DMS114 treated with DMSO at 0.1 percent for 48 hours (cell line): ENCODE data around the gene PLA2G2C.
"Not testable (repeated sequence)": the region's sequence is repeated elsewhere in the genome, so short reads cannot be mapped to it uniquely, and the experiment has no call there.

Experiments used
- DNase-seq: peaks from one replicate; lab custom pipeline; 2025; ENCODE audit not compliant: unreplicated experiment; lab: John Stamatoyannopoulos, UW

PLA2G2C gene

GRCh38 chr1:20185834-20186782 lies at the start of gene PLA2G2C, which contains the start of gene UBXN10:
Gene PLA2G2C (minus strand): TSS chr1:20186518. CDS start chr1:20177363, 9,155 bp downstream.
Gene UBXN10 (plus strand): TSS chr1:20186096. CDS start chr1:20190562, 4,466 bp downstream.
- DNase-seq = no peak

GRCh38 chr1:20234788-20235535 lies 48.6 kb upstream of the PLA2G2C start:
- no peak for DNase-seq

GRCh38 chr1:20233866-20234265 lies 47.5 kb upstream of the PLA2G2C start:
- no peak for DNase-seq

GRCh38 chr1:20233394-20233793 lies 47.1 kb upstream of the PLA2G2C start:
- DNase-seq = peak; percentile 18

- not testable (repeated sequence) for DNase-seq
Observed at GRCh38 chr1:20232564-20232963, 46.2 kb upstream of the PLA2G2C start.

- DNase-seq = no peak
Observed at GRCh38 chr1:20229171-20229570, 42.9 kb upstream of the PLA2G2C start.

- DNase-seq = no peak
Observed at GRCh38 chr1:20228314-20228825, 42.1 kb upstream of the PLA2G2C start.

GRCh38 chr1:20227704-20228103 lies 41.4 kb upstream of the PLA2G2C start:
- DNase-seq = no peak

- DNase-seq = no peak
Observed at GRCh38 chr1:20224546-20224945, 38.2 kb upstream of the PLA2G2C start.

GRCh38 chr1:20223551-20224419 lies 37.5 kb upstream of the PLA2G2C start:
- no peak for DNase-seq

GRCh38 chr1:20223106-20223505 lies 36.8 kb upstream of the PLA2G2C start:
- DNase-seq = no peak

- no peak for DNase-seq
Observed at GRCh38 chr1:20220036-20220435, 33.7 kb upstream of the PLA2G2C start.

- not testable (repeated sequence) for DNase-seq
Observed at GRCh38 chr1:20219053-20219452, 32.7 kb upstream of the PLA2G2C start.

GRCh38 chr1:20216574-20216973 lies 30.3 kb upstream of the PLA2G2C start:
- DNase-seq = peak; percentile 16

GRCh38 chr1:20215716-20216115 lies 29.4 kb upstream of the PLA2G2C start:
- DNase-seq = no peak

GRCh38 chr1:20212685-20213331 lies 26.5 kb upstream of the PLA2G2C start:
- peak; percentile 44 for DNase-seq

- DNase-seq = no peak
Observed at GRCh38 chr1:20212085-20212684, 25.9 kb upstream of the PLA2G2C start.

- no peak for DNase-seq
Observed at GRCh38 chr1:20211511-20211931, 25.2 kb upstream of the PLA2G2C start.

- DNase-seq = no peak
Observed at GRCh38 chr1:20210736-20211460, 24.6 kb upstream of the PLA2G2C start.
